K562 (cell line): ENCODE measurements around the gene BCL11A. TPM values are rescaled to one million over a fixed set of nuclear protein-coding genes. Genes with fewer than 3 reads are reported as not detected.

Experiments used
- ATAC-seq: fragments of 200-7000 bp; cut with Tn5 transposase; 3 replicates; pipeline ENCODE4 v1.9.1; 2020; ENCODE audit warnings: moderate library complexity
- BruUV-seq: library from RNA; stranded (reverse); fragments of 400-500 nt; replicated peaks from 2 replicates; lab custom pipeline; 2021; lab: Mats Ljungman, UMichigan
- CTCF ChIA-PET: fragments of 300-600 bp; formaldehyde crosslinking; extraction: SDS; loops from one replicate; lab custom pipeline; 2021; ENCODE audit warnings: low intra/inter-chr PET ratio; lab: Yijun Ruan, JAX
- POLR2A ChIA-PET: fragments of 300-600, 350-650 bp; sonication (Branson Sonifier 250); formaldehyde crosslinking; extraction: SDS; loops from one replicate; lab custom pipeline; 2021; ENCODE audit warnings: antibody characterized with exemption, inconsistent platforms; lab: Yijun Ruan, JAX
- DNase-seq, 4 experiments: peaks; one replicate each; pipeline versions ENCODE4 v3.0.0 to v3.0.0-alpha.2; 2011 to 2018; ENCODE audit warnings: low spot score in 3 of 4, mixed read lengths in 3 of 4; ENCODE audit errors: extremely low read depth in 1 of 4
- FAIRE-seq: peaks from 2 replicates; lab custom pipeline; 2011; peaks lifted over from hg19 to GRCh38; lab: Jason Lieb, UNC
- H2AFZ ChIP-seq: 2 replicates; pipeline ENCODE4 v1.6.0; 2011; ENCODE audit warnings: low read depth, low read length, control low read depth, inconsistent platforms
- H3K27ac ChIP-seq: fragments of 200-600 bp; 3 replicates; pipeline ENCODE4 v1.8.0; 2011; ENCODE audit warnings: low read depth, mild to moderate bottlenecking, control low read depth, inconsistent platforms, low read length, moderate library complexity, mixed read lengths; ENCODE audit errors: extremely low read depth
- H3K27me3 ChIP-seq, 2 experiments: fragments of 300-600 bp in 1 of 2; 2 replicates in 1 of 2; 3 replicates in 1 of 2; pipeline versions ENCODE4 v1.6.0 to v1.8.0; 2011; ENCODE audit warnings: inconsistent platforms in 2 of 2, low read length in 2 of 2, mild to moderate bottlenecking in 1 of 2, mixed read lengths in 1 of 2, moderate library complexity in 1 of 2; ENCODE audit not compliant: control insufficient read depth in 2 of 2, insufficient read depth in 2 of 2
- H3K36me3 ChIP-seq: fragments of 300-600 bp; 3 replicates; pipeline ENCODE4 v1.8.0; 2011; ENCODE audit warnings: mild to moderate bottlenecking, low read length, inconsistent platforms; ENCODE audit not compliant: control insufficient read depth, insufficient read depth
- H3K4me1 ChIP-seq, 2 experiments: fragments of 200-600 bp in 1 of 2; replicated peaks in 1 of 2; 2 replicates in 1 of 2; 3 replicates in 1 of 2; pipeline versions ENCODE4 v1.5.1 to v1.8.0; 2011; ENCODE audit warnings: inconsistent platforms in 2 of 2, low read length in 2 of 2, mild to moderate bottlenecking in 1 of 2, mixed read lengths in 1 of 2, moderate library complexity in 1 of 2; ENCODE audit not compliant: control insufficient read depth in 2 of 2, insufficient read depth in 2 of 2
- H3K4me2 ChIP-seq: 2 replicates; pipeline ENCODE4 v1.6.1; 2011; ENCODE audit warnings: low read length, control low read depth, inconsistent platforms, mixed read lengths; ENCODE audit not compliant: insufficient read depth
- H3K4me3 ChIP-seq: fragments of 200-600 bp; sonication (generic), shearing (Covaris generic); 2 replicates; pipeline ENCODE4 v1.5.1; 2016; ENCODE audit warnings: control low read depth, inconsistent platforms
- H3K79me2 ChIP-seq: fragments of 200-600 bp; 3 replicates; pipeline ENCODE4 v1.8.0; 2011; ENCODE audit warnings: low read length, inconsistent platforms; ENCODE audit not compliant: control insufficient read depth, insufficient read depth
- H3K9ac ChIP-seq, 2 experiments: 2 replicates each; pipeline versions ENCODE4 v1.6.0 to v1.6.1; 2011; ENCODE audit warnings: low read depth in 2 of 2, low read length in 2 of 2, control low read depth in 1 of 2, inconsistent platforms in 1 of 2, mild to moderate bottlenecking in 1 of 2, mixed read lengths in 1 of 2; ENCODE audit not compliant: insufficient read depth in 1 of 2
- H3K9me1 ChIP-seq: one replicate; pipeline ENCODE4 v1.6.0; 2011; ENCODE audit warnings: inconsistent platforms, mild to moderate bottlenecking, low read length, moderate library complexity; ENCODE audit not compliant: control insufficient read depth, insufficient read depth
- H3K9me3 ChIP-seq: replicated peaks from 2 replicates; pipeline ENCODE4 v1.5.1; 2011; ENCODE audit warnings: low read depth, low read length, inconsistent platforms; ENCODE audit not compliant: control insufficient read depth, insufficient read depth
- H4K20me1 ChIP-seq: replicated peaks from 2 replicates; pipeline ENCODE4 v1.6.1; 2011; ENCODE audit warnings: low read length, inconsistent platforms, mixed read lengths; ENCODE audit not compliant: control insufficient read depth, insufficient read depth
- CREB3L1 ChIP-seq: fragments of 450-650 bp; IDR thresholded peaks from 2 replicates; pipeline ENCODE4 v1.6.1; 2014; ENCODE audit warnings: low read depth, mild to moderate bottlenecking, moderate library complexity, borderline replicate concordance
- DACH1 ChIP-seq: fragments of 450-650 bp; IDR thresholded peaks from 2 replicates; pipeline ENCODE4 v1.6.1; 2018; ENCODE audit not compliant: partially characterized antibody
- HMGXB4 ChIP-seq: sonication (generic); formaldehyde crosslinking; IDR thresholded peaks from 2 replicates; pipeline ENCODE4 v1.8.1; 2023; ENCODE audit warnings: mild to moderate bottlenecking, missing genetic modification reagents
- MED1 ChIP-seq: sonication (generic); formaldehyde crosslinking; IDR thresholded peaks from 2 replicates; pipeline ENCODE4 v1.8.1; 2023; ENCODE audit warnings: missing genetic modification reagents, borderline replicate concordance
- POLR3A ChIP-seq: IDR thresholded peaks from 2 replicates; pipeline ENCODE4 v1.6.1; 2011; ENCODE audit warnings: borderline replicate concordance, mild to moderate bottlenecking, moderate library complexity; ENCODE audit not compliant: insufficient read length, insufficient read depth; ENCODE audit errors: extremely low read depth
- RCOR1 ChIP-seq, 2 experiments: IDR thresholded peaks; 2 replicates each; pipeline ENCODE4 v1.6.1; 2012; ENCODE audit warnings: low read depth in 2 of 2, low read length in 2 of 2, borderline replicate concordance in 1 of 2, improper control_type of control experiment in 1 of 2
- SRF ChIP-seq, 2 experiments: fragments of 250-450, 450-650 bp in 1 of 2; sonication (Bioruptor Pico) in 1 of 2; sonication (generic) in 1 of 2; formaldehyde crosslinking; IDR thresholded peaks; 2 replicates each; pipeline versions ENCODE4 v1.5.0 to v1.5.1; 2020 to 2022; ENCODE audit warnings: mild to moderate bottlenecking in 1 of 2, missing genetic modification reagents in 1 of 2
- SRSF1 ChIP-seq: fragments of 200-400 bp; formaldehyde crosslinking; IDR thresholded peaks from 2 replicates; pipeline ENCODE4 v1.6.1; 2017; ENCODE audit warnings: mild to moderate bottlenecking, low read depth, low read length, moderate library complexity
- THRA ChIP-seq: fragments of 450-650 bp; IDR thresholded peaks from 2 replicates; pipeline ENCODE4 v1.6.1; 2017; ENCODE audit warnings: mild to moderate bottlenecking, moderate library complexity
- WGBS: fragments of 100-300 bp; shearing (Covaris generic); methylation state at CpG from one replicate; pipeline ENCODE4 v1.1.6; 2016; ENCODE audit warnings: low coverage, mixed read lengths; ENCODE audit not compliant: insufficient coverage; ENCODE audit errors: missing lambda C conversion rate; 5-methylcytosine and 5-hydroxymethylcytosine counted together
- in situ Hi-C: fragments of 300-500 bp; cut with MboI; formaldehyde crosslinking; loops from 4 replicates; pipeline ENCODE4 v1.15.0; 2018; ENCODE audit warnings: inconsistent platforms, mixed read lengths
- intact Hi-C: fragments of 100-400 bp; cut with micrococcal nuclease; formaldehyde crosslinking; loops from 2 replicates; pipeline ENCODE4 v1.14.2; 2022
- polyA plus RNA-seq, 8 experiments: library from polyadenylated mRNA; depleted of rRNA in 4 of 8; stranded (reverse) in 5 of 8; unstranded in 3 of 8; fragments of >200 nt; fragmentation: Nextera tagmentation in 2 of 8; fragmentation: Illumina TruSeq in 1 of 8; extraction: Ambion mirVana in 2 of 8; extraction: Trizol in 1 of 8; gene quantifications; 2 replicates each; pipeline versions ENCODE4 v1.2.1 to v1.2.3, GENCODE V29; 2011 to 2014; ENCODE audit warnings: inconsistent platforms in 1 of 8, missing spikeins in 1 of 8
- total RNA-seq, 7 experiments: library from RNA; depleted of rRNA in 6 of 7; stranded (reverse); fragments of >200 nt in 6 of 7; fragmentation: Illumina TruSeq in 2 of 7; extraction: Trizol in 2 of 7; gene quantifications; 2 replicates each; pipeline versions ENCODE4 v1.2.1 to v1.2.3, GENCODE V29; 2011 to 2021; ENCODE audit warnings: low replicate concordance in 1 of 7

The BCL11A gene
- total and polyA plus RNA-seq, 9 of the 15 experiments (the other 6 are each of a cell fraction or from before 2014, with no cell fraction given) = 0.13 TPM; not detected in 8

- Histone ChIP-seq H4K20me1 (no peaks in the 10 kb centered on the region), H3K9me1 (no peaks in the 10 kb centered on the region), H3K27me3 (peaks cover 0 to 32% of the 10 kb centered on the region in 2 experiments; a peak in 3 of 5 replicates), H3K9me3 (no peaks in the 10 kb centered on the region), H3K27ac (no peak overlapping the region), H3K4me1 (no peaks in the 10 kb centered on the region), H3K4me2 (no peak overlapping the region), H3K79me2 (no peaks in the 10 kb centered on the region), H3K4me3 (no peak overlapping the region), H2AFZ (no peak overlapping the region), H3K9ac (no peak overlapping the region), H3K36me3 (no peaks in the 10 kb centered on the region)
- WGBS = 0% methylated on average over 8 of the region's 8 CpGs
- POLR2A ChIA-PET = interaction anchor here (0.6 to 0.7 kb wide), 2 partner anchors 14 to 362 kb away, joined by 3 read pairs; no protein-coding TSS in a partner anchor
- CTCF ChIA-PET = no interaction called here
- ATAC-seq = no peak
- no peak for FAIRE-seq
- no peak for DNase-seq
- in situ Hi-C loops = no loop called here
- TF ChIP-seq POLR3A (no peak), SRSF1 (no peak), HMGXB4 (CRISPR knock-in tag) (no peak), SRF (CRISPR knock-in tag; IDR thresholded peaks at IDR 0.05) (no peak), THRA (no peak), CREB3L1 (no peak), DACH1 (no peak), RCOR1 (IDR thresholded peaks at IDR 0.05; ENCODE audit: borderline replicate concordance in 1 of 2, low read depth in 2 of 2, low read length in 2 of 2) (no peak), MED1 (no peak)
- BruUV-seq = no TSS peak
- intact Hi-C loops = no loop called here
These were observed 45.0 kb downstream of the BCL11A start for GRCh38 chr2:60508339-60508917.
